Measurements from ENCODE around the gene CRAT.

- no peak for TF ChIP-seq TCF7L2 (IDR thresholded peaks at IDR 0.05; ENCODE audit: low read depth, low read length)
- no peak for TF ChIP-seq CTCF (IDR thresholded peaks at IDR 0.05)
- no peak for TF ChIP-seq SIN3A (IDR thresholded peaks at IDR 0.05; ENCODE audit: borderline replicate concordance, insufficient read depth, low read depth, low read length)
Observed at GRCh38 chr9:129156163-129156562, 45.6 kb upstream of the CRAT start.
